PC-9 (cell line): ENCODE results near the gene FAM117B.

Experiments
- EZH2 ChIP-seq: fragments of 200-600 bp; sonication (generic); IDR thresholded peaks from 2 replicates; pipeline ENCODE4 v1.8.0; 2017; ENCODE audit warnings: antibody characterized with exemption, low read depth
- TF ChIP-seq, protein P1 (sequence below): fragments of 200-600 bp; sonication (generic); conservative IDR thresholded peaks from 2 replicates; pipeline ENCODE4 v1.6.1; 2017; ENCODE audit warnings: mixed run types, antibody characterized with exemption, mild to moderate bottlenecking, moderate library complexity

DNA sequence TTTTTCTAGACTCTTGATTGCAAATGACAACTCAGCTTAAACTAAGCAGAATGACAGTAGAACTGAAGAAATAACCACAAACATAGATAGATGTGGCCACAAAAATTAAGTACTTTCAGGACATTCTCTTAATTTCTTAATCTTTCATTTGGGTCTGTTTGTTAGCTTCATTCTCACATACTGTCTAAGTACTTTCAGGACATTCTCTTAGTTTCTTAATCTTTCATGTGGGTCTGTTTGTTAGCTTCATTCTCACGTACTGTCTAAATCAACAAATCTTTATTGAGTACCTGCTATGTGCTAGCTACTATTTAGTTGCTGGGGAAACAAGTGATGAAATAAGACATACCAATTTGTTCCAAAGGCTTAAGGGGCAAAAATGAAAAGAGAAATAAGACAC, 35.1 kb downstream of the FAM117B start:
- TF ChIP-seq, protein P1, sequence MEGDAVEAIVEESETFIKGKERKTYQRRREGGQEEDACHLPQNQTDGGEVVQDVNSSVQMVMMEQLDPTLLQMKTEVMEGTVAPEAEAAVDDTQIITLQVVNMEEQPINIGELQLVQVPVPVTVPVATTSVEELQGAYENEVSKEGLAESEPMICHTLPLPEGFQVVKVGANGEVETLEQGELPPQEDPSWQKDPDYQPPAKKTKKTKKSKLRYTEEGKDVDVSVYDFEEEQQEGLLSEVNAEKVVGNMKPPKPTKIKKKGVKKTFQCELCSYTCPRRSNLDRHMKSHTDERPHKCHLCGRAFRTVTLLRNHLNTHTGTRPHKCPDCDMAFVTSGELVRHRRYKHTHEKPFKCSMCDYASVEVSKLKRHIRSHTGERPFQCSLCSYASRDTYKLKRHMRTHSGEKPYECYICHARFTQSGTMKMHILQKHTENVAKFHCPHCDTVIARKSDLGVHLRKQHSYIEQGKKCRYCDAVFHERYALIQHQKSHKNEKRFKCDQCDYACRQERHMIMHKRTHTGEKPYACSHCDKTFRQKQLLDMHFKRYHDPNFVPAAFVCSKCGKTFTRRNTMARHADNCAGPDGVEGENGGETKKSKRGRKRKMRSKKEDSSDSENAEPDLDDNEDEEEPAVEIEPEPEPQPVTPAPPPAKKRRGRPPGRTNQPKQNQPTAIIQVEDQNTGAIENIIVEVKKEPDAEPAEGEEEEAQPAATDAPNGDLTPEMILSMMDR, result no peak
- TF ChIP-seq EZH2, result no peak
